SK-N-SH (cell line): ENCODE data around the gene EFCAB6. TPM values are rescaled to one million over a fixed set of nuclear protein-coding genes. Genes with fewer than 3 reads are reported as not detected.
A peak's percentile ranks its signal among the peaks of the same experiment; 100 is the strongest.

Source experiments
- CTCF ChIA-PET: fragments of 300-600, 350-600 bp; formaldehyde crosslinking; extraction: SDS; loops from one replicate; lab custom pipeline; 2021; lab: Yijun Ruan, JAX
- POLR2A ChIA-PET: fragments of 350-600 bp; sonication (Branson Sonifier 250); formaldehyde crosslinking; extraction: SDS; loops from one replicate; lab custom pipeline; 2020; ENCODE audit warnings: antibody characterized with exemption, inconsistent platforms; lab: Yijun Ruan, JAX
- DNase-seq: peaks from one replicate; pipeline ENCODE4 v3.0.0; 2012
- H2AFZ ChIP-seq: fragments of 200-600 bp; sonication (generic); 2 replicates; pipeline ENCODE4 v1.8.1; 2016; ENCODE audit warnings: antibody characterized with exemption, mild to moderate bottlenecking, low read depth
- H3F3A ChIP-seq: fragments of 200-600 bp; sonication (generic); replicated peaks from 2 replicates; pipeline ENCODE3; 2016; ENCODE audit warnings: antibody characterized with exemption, mild to moderate bottlenecking; ENCODE audit not compliant: insufficient read depth
- H3K27ac ChIP-seq, 2 experiments: fragments of 200-500 bp in 1 of 2; fragments of 200-600 bp in 1 of 2; sonication (Bioruptor generic) in 1 of 2; sonication (generic), shearing (Covaris generic) in 1 of 2; 2 replicates each; pipeline versions ENCODE4 v1.5.1 to v1.6.1; 2014 to 2016; ENCODE audit warnings: low read depth in 2 of 2, inconsistent platforms in 1 of 2, low read length in 1 of 2, mild to moderate bottlenecking in 1 of 2, mixed read lengths in 1 of 2
- H3K27me3 ChIP-seq: fragments of 200-600 bp; sonication (generic), shearing (Covaris generic); 2 replicates; pipeline ENCODE4 v1.6.1; 2016; ENCODE audit warnings: mixed run types; ENCODE audit not compliant: insufficient read depth
- H3K36me3 ChIP-seq, 2 experiments: fragments of 200-500 bp in 1 of 2; fragments of 200-600 bp in 1 of 2; sonication (Bioruptor generic) in 1 of 2; sonication (generic) in 1 of 2; replicated peaks in 1 of 2; 2 replicates each; pipeline versions ENCODE3 to v1.5.1; 2014 to 2016; ENCODE audit warnings: low read length in 1 of 2, mild to moderate bottlenecking in 1 of 2; ENCODE audit not compliant: insufficient read depth in 2 of 2, control insufficient read depth in 1 of 2
- H3K4me1 ChIP-seq, 2 experiments: fragments of 200-500 bp in 1 of 2; fragments of 200-600 bp in 1 of 2; sonication (Bioruptor generic) in 1 of 2; sonication (generic), shearing (Covaris generic) in 1 of 2; 2 replicates each; pipeline versions ENCODE4 v1.5.1 to v1.6.1; 2014 to 2016; ENCODE audit warnings: low read depth in 1 of 2, low read length in 1 of 2, mixed run types in 1 of 2; ENCODE audit not compliant: insufficient read depth in 2 of 2, control insufficient read depth in 1 of 2
- H3K4me2 ChIP-seq: fragments of 200-600 bp; sonication (generic), shearing (Covaris generic); 2 replicates; pipeline ENCODE4 v1.6.1; 2017; ENCODE audit warnings: mixed run types
- H3K4me3 ChIP-seq, 2 experiments: fragments of 200-500 bp in 1 of 2; fragments of 200-600 bp in 1 of 2; sonication (Bioruptor generic) in 1 of 2; sonication (generic), shearing (Covaris generic) in 1 of 2; 2 replicates each; pipeline versions ENCODE4 v1.5.1 to v1.8.1; 2014 to 2016; ENCODE audit warnings: low read depth in 2 of 2, inconsistent platforms in 1 of 2, low read length in 1 of 2, mild to moderate bottlenecking in 1 of 2, mixed read lengths in 1 of 2, moderate library complexity in 1 of 2
- H3K79me2 ChIP-seq: fragments of 200-600 bp; sonication (generic); 2 replicates; pipeline ENCODE4 v1.8.1; 2017; ENCODE audit warnings: mild to moderate bottlenecking; ENCODE audit not compliant: insufficient read depth
- H3K9ac ChIP-seq: fragments of 200-600 bp; sonication (generic); 2 replicates; pipeline ENCODE4 v1.6.1; 2017; ENCODE audit warnings: mixed run types
- H3K9me2 ChIP-seq: fragments of 200-600 bp; sonication (generic); 2 replicates; pipeline ENCODE4 v1.6.1; 2017; ENCODE audit warnings: mixed run types
- H3K9me3 ChIP-seq: fragments of 200-600 bp; sonication (generic); 2 replicates; pipeline ENCODE4 v1.6.1; 2017; ENCODE audit warnings: mixed run types, mild to moderate bottlenecking, moderate library complexity
- H4K20me1 ChIP-seq: fragments of 200-600 bp; sonication (generic); 2 replicates; pipeline ENCODE4 v1.6.1; 2017; ENCODE audit warnings: mild to moderate bottlenecking, mixed run types; ENCODE audit not compliant: insufficient read depth
- CHD2 ChIP-seq: fragments of 150-350 bp; IDR thresholded peaks from 2 replicates; pipeline ENCODE4 v1.6.1; 2018; ENCODE audit warnings: low read length; ENCODE audit not compliant: partially characterized antibody
- EP300 ChIP-seq, 2 experiments: IDR thresholded peaks; 2 replicates each; pipeline versions ENCODE4 v1.4.0 to v1.6.1; 2012; ENCODE audit warnings: borderline replicate concordance in 1 of 2, low read depth in 1 of 2, low read length in 1 of 2
- EZH2phosphoT487 ChIP-seq: fragments of 200-600 bp; sonication (generic); IDR thresholded peaks from 2 replicates; pipeline ENCODE4 v1.6.1; 2017; ENCODE audit warnings: low read depth, mixed run types, mild to moderate bottlenecking, antibody characterized with exemption, moderate library complexity, borderline replicate concordance
- FOXM1 ChIP-seq: IDR thresholded peaks from 2 replicates; pipeline ENCODE4 v1.4.0; 2012; ENCODE audit warnings: low read depth, mild to moderate bottlenecking
- IRF3 ChIP-seq: fragments of 150-350 bp; IDR thresholded peaks from 2 replicates; pipeline ENCODE4 v1.6.1; 2016; ENCODE audit warnings: mild to moderate bottlenecking, low read depth, low read length
- JUND ChIP-seq: IDR thresholded peaks from 2 replicates; pipeline ENCODE4 v1.4.0; 2012
- MEF2A ChIP-seq: IDR thresholded peaks from 2 replicates; pipeline ENCODE4 v1.4.0; 2012; ENCODE audit warnings: low read depth, borderline replicate concordance
- MXI1 ChIP-seq: IDR thresholded peaks from 2 replicates; pipeline ENCODE4 v1.6.1; 2012; ENCODE audit warnings: mild to moderate bottlenecking, low read depth, low read length, improper control_type of control experiment
- NFIC ChIP-seq: IDR thresholded peaks from 2 replicates; pipeline ENCODE4 v1.4.0; 2012; ENCODE audit warnings: borderline replicate concordance
- PBX3 ChIP-seq: IDR thresholded peaks from 2 replicates; pipeline ENCODE4; 2012
- POLR2AphosphoS5 ChIP-seq: IDR thresholded peaks from 2 replicates; pipeline ENCODE4 v1.6.1; 2012; ENCODE audit warnings: low read depth, low read length
- RFX5 ChIP-seq: IDR thresholded peaks from 2 replicates; pipeline ENCODE4 v1.6.1; 2012; ENCODE audit warnings: mild to moderate bottlenecking, improper control_type of control experiment, low read length
- RXRA ChIP-seq: IDR thresholded peaks from 2 replicates; pipeline ENCODE4 v1.4.0; 2012; ENCODE audit warnings: low read depth, mild to moderate bottlenecking, borderline replicate concordance
- SIN3A ChIP-seq: IDR thresholded peaks from 2 replicates; pipeline ENCODE4 v1.6.1; 2012; ENCODE audit warnings: low read depth, mild to moderate bottlenecking, low read length, moderate library complexity, borderline replicate concordance
- SMC3 ChIP-seq: IDR thresholded peaks from 2 replicates; pipeline ENCODE4 v1.6.1; 2012; ENCODE audit warnings: low read depth, low read length, improper control_type of control experiment
- TCF12 ChIP-seq: IDR thresholded peaks from 2 replicates; pipeline ENCODE4 v1.4.0; 2012
- TEAD4 ChIP-seq: IDR thresholded peaks from 2 replicates; pipeline ENCODE4 v1.4.0; 2012; ENCODE audit warnings: mild to moderate bottlenecking, borderline replicate concordance; ENCODE audit not compliant: insufficient read depth
- USF2 ChIP-seq: fragments of 150-350 bp; IDR thresholded peaks from 2 replicates; pipeline ENCODE4 v1.6.1; 2017; ENCODE audit warnings: antibody characterized with exemption, low read length, low read depth, borderline replicate concordance
- YY1 ChIP-seq: IDR thresholded peaks from 2 replicates; pipeline ENCODE4 v1.4.0; 2012; ENCODE audit warnings: low read depth, mild to moderate bottlenecking
- WGBS: methylation state at CpG from one replicate; pipeline ENCODE4 v1.1.6; 2017; ENCODE audit warnings: low lambda C conversion rate; 5-methylcytosine and 5-hydroxymethylcytosine counted together
- polyA plus RNA-seq, 3 experiments: library from polyadenylated mRNA; depleted of rRNA; stranded (reverse); fragments of >200 nt; gene quantifications; 2 replicates each; pipeline ENCODE4 v1.2.3, GENCODE V29; 2012

EFCAB6 gene
- polyA plus RNA-seq, 1 of the 3 experiments (the other 2 are of a cell fraction) = 0.46 TPM

GRCh38 chr22:43777286-43777685 lies 34.8 kb downstream of the EFCAB6 start:
- TF ChIP-seq SMC3 (no peak), IRF3 (no peak), NFIC (no peak), YY1 (no peak), SIN3A (no peak), PBX3 (peak; percentile 91), MEF2A (no peak), POLR2AphosphoS5 (no peak), EZH2phosphoT487 (no peak), CHD2 (no peak), FOXM1 (no peak), TEAD4 (no peak), TCF12 (peak; percentile 47), RXRA (no peak), USF2 (no peak), EP300 (IDR thresholded peaks at IDR 0.05; ENCODE audit: borderline replicate concordance in 1 of 2, low read depth in 1 of 2, low read length in 1 of 2) (no peak), MXI1 (no peak), RFX5 (no peak), JUND (peak; percentile 22; the same call in 1 of the 2 replicates)
- CTCF ChIA-PET = no interaction called here
- Histone ChIP-seq H3K4me2 (no peak overlapping the region), H3K9me2 (no peaks in the 10 kb centered on the region), H2AFZ (no peak overlapping the region), H4K20me1 (no peaks in the 10 kb centered on the region), H3K9ac (no peak overlapping the region), H3K27me3 (no peaks in the 10 kb centered on the region), H3K27ac (no peak overlapping the region), H3K79me2 (no peaks in the 10 kb centered on the region), H3K9me3 (no peaks in the 10 kb centered on the region), H3K4me1 (no peaks in the 10 kb centered on the region), H3F3A (no peaks in the 10 kb centered on the region), H3K36me3 (no peaks in the 10 kb centered on the region), H3K4me3 (no peak overlapping the region)
- WGBS = 61% methylated on average over 4 of the region's 4 CpGs
- DNase-seq = no peak
- POLR2A ChIA-PET = no interaction called here
